ENCODE data around the gene FAM200C.

The FAM200C gene

GRCh38 chr5:160385496-160385895, 14.4 kb downstream of the FAM200C start:
- H3K9me3 ChIP-seq (ENCODE audit: control insufficient read depth in 1 of 2, low read length in 2 of 2), result peaks cover 3 to 9% of the 10 kb centered on the region in 2 donors
- H3K27me3 ChIP-seq (ENCODE audit: control insufficient read depth in 1 of 2, insufficient read depth in 2 of 2, low read length in 2 of 2), result no peaks in the 10 kb centered on the region
- no peaks in the 10 kb centered on the region for H3K4me1 ChIP-seq (ENCODE audit: control insufficient read depth in 1 of 2, insufficient read depth in 2 of 2, low read length in 2 of 2)
- H3K9ac ChIP-seq (ENCODE audit: low read depth in 1 of 2, low read length in 2 of 2), result no peak overlapping the region
- H3K27ac ChIP-seq (ENCODE audit: low read depth, low read length), result no peak overlapping the region
- H3K36me3 ChIP-seq (ENCODE audit: control insufficient read depth in 1 of 2, insufficient read depth in 2 of 2, low read length in 2 of 2), result no peaks in the 10 kb centered on the region
- H3K4me3 ChIP-seq (ENCODE audit: low read depth in 1 of 2, low read length in 2 of 2), result no peak overlapping the region

- H3K9me3 ChIP-seq (ENCODE audit: control insufficient read depth in 1 of 2, low read length in 2 of 2), result peaks cover 3 to 9% of the 10 kb centered on the region in 2 donors
- no peaks in the 10 kb centered on the region for H3K36me3 ChIP-seq (ENCODE audit: control insufficient read depth in 1 of 2, insufficient read depth in 2 of 2, low read length in 2 of 2)
- H3K9ac ChIP-seq (ENCODE audit: low read depth in 1 of 2, low read length in 2 of 2), result no peak overlapping the region
- no peaks in the 10 kb centered on the region for H3K27me3 ChIP-seq (ENCODE audit: control insufficient read depth in 1 of 2, insufficient read depth in 2 of 2, low read length in 2 of 2)
- H3K27ac ChIP-seq (ENCODE audit: low read depth, low read length), result no peak overlapping the region
- H3K4me3 ChIP-seq (ENCODE audit: low read depth in 1 of 2, low read length in 2 of 2), result no peak overlapping the region
- H3K4me1 ChIP-seq (ENCODE audit: control insufficient read depth in 1 of 2, insufficient read depth in 2 of 2, low read length in 2 of 2), result no peaks in the 10 kb centered on the region
Measured at GRCh38 chr5:160384681-160385080, 15.2 kb downstream of the FAM200C start.

DNA sequence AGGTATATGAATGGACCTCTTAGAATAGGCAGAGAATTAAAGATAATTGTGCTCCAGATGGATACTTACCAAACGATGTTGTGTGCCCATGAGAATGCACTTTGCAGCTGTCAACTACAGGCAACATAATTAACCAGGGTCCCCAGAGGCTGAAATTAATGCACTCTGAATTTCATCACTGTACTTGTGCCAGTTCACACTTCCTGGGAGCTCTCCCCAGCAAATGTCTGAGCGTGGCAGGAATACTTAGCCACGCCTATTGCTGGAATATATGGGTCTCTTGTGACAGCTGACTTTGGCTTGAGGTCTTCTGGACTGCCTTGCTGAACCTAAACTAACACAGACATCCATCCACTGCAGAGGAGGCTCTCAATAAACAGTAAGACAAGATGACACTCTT, 17.5 kb downstream of the FAM200C start:
- H3K36me3 ChIP-seq (ENCODE audit: control insufficient read depth in 1 of 2, insufficient read depth in 2 of 2, low read length in 2 of 2), result no peaks in the 10 kb centered on the region
- H3K27me3 ChIP-seq (ENCODE audit: control insufficient read depth in 1 of 2, insufficient read depth in 2 of 2, low read length in 2 of 2), result no peaks in the 10 kb centered on the region
- H3K9ac ChIP-seq (ENCODE audit: low read depth in 1 of 2, low read length in 2 of 2), result no peak overlapping the region

GRCh38 chr5:160380041-160380440, 19.8 kb downstream of the FAM200C start:
- H3K4me1 ChIP-seq (ENCODE audit: control insufficient read depth in 1 of 2, insufficient read depth in 2 of 2, low read length in 2 of 2), result no peaks in the 10 kb centered on the region

More for the DNA sequence above, 17.5 kb downstream of the FAM200C start:
- H3K27ac ChIP-seq (ENCODE audit: low read depth, low read length), result no peak overlapping the region
- H3K9me3 ChIP-seq (ENCODE audit: control insufficient read depth in 1 of 2, low read length in 2 of 2), result peaks cover 0 to 5% of the 10 kb centered on the region in 2 donors
- H3K4me3 ChIP-seq (ENCODE audit: low read depth in 1 of 2, low read length in 2 of 2), result no peak overlapping the region
- no peaks in the 10 kb centered on the region for H3K4me1 ChIP-seq (ENCODE audit: control insufficient read depth in 1 of 2, insufficient read depth in 2 of 2, low read length in 2 of 2)

GRCh38 chr5:160379511-160379910, 20.3 kb downstream of the FAM200C start:
- H3K4me1 ChIP-seq (ENCODE audit: control insufficient read depth in 1 of 2, insufficient read depth in 2 of 2, low read length in 2 of 2), result no peaks in the 10 kb centered on the region
- H3K36me3 ChIP-seq (ENCODE audit: control insufficient read depth in 1 of 2, insufficient read depth in 2 of 2, low read length in 2 of 2), result no peaks in the 10 kb centered on the region
- no peak overlapping the region for H3K27ac ChIP-seq (ENCODE audit: low read depth, low read length)
- no peaks in the 10 kb centered on the region for H3K27me3 ChIP-seq (ENCODE audit: control insufficient read depth in 1 of 2, insufficient read depth in 2 of 2, low read length in 2 of 2)
- no peak overlapping the region for H3K9ac ChIP-seq (ENCODE audit: low read depth in 1 of 2, low read length in 2 of 2)
- no peaks in the 10 kb centered on the region for H3K9me3 ChIP-seq (ENCODE audit: control insufficient read depth in 1 of 2, low read length in 2 of 2)
- no peak overlapping the region for H3K4me3 ChIP-seq (ENCODE audit: low read depth in 1 of 2, low read length in 2 of 2)

More at GRCh38 chr5:160380041-160380440, 19.8 kb downstream of the FAM200C start:
- Histone ChIP-seq H3K9ac (ENCODE audit: low read depth in 1 of 2, low read length in 2 of 2) (no peak overlapping the region), H3K9me3 (ENCODE audit: control insufficient read depth in 1 of 2, low read length in 2 of 2) (no peaks in the 10 kb centered on the region), H3K36me3 (ENCODE audit: control insufficient read depth in 1 of 2, insufficient read depth in 2 of 2, low read length in 2 of 2) (no peaks in the 10 kb centered on the region), H3K4me3 (ENCODE audit: low read depth in 1 of 2, low read length in 2 of 2) (no peak overlapping the region), H3K27me3 (ENCODE audit: control insufficient read depth in 1 of 2, insufficient read depth in 2 of 2, low read length in 2 of 2) (no peaks in the 10 kb centered on the region), H3K27ac (ENCODE audit: low read depth, low read length) (no peak overlapping the region)

DNA sequence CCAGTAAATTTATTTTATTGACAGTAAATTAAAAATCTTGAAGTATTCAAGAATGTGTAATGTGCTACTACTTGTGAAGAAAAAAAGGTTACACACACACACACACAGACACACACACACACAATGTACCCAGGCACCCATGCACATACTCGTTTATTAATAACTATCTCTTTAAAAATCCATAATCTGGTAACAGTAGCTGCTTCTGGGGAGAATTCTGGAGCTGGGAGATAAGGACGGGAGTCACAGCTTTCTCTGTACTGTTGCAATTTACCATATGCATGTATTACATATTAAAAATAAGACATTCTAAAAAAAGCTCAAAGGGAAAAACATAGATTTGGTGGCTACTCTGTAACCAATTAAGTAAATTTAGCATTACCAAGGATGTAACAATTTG, 21.5 kb downstream of the FAM200C start:
- H3K4me3 ChIP-seq (ENCODE audit: low read depth in 1 of 2, low read length in 2 of 2), result no peak overlapping the region
- no peaks in the 10 kb centered on the region for H3K27me3 ChIP-seq (ENCODE audit: control insufficient read depth in 1 of 2, insufficient read depth in 2 of 2, low read length in 2 of 2)
- no peak overlapping the region for H3K27ac ChIP-seq (ENCODE audit: low read depth, low read length)
- H3K36me3 ChIP-seq (ENCODE audit: control insufficient read depth in 1 of 2, insufficient read depth in 2 of 2, low read length in 2 of 2), result no peaks in the 10 kb centered on the region
- H3K9me3 ChIP-seq (ENCODE audit: control insufficient read depth in 1 of 2, low read length in 2 of 2), result no peaks in the 10 kb centered on the region
- no peak overlapping the region for H3K9ac ChIP-seq (ENCODE audit: low read depth in 1 of 2, low read length in 2 of 2)
- H3K4me1 ChIP-seq (ENCODE audit: control insufficient read depth in 1 of 2, insufficient read depth in 2 of 2, low read length in 2 of 2), result no peaks in the 10 kb centered on the region

DNA sequence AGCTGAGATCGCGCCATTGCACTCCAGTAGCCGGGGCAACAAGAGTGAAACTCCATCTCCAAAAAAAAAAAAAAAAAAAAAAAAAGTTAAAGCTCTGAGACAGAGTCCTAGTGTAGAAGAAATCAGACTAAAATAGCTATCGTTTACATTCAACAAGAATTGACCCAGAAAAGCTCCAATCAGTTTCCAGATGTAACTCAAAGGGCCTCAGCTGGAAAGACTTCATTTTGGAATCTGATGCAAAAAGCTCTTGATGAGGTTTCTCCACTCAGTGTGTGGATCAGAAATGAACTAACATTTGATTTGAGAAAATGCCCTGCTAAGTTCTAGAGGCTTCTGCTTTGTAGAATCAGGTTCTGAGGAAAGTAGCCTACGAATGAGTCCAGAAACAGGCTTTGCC, 22.2 kb downstream of the FAM200C start:
- H3K4me3 ChIP-seq (ENCODE audit: low read depth in 1 of 2, low read length in 2 of 2), result no peak overlapping the region
- no peak overlapping the region for H3K27ac ChIP-seq (ENCODE audit: low read depth, low read length)
- H3K4me1 ChIP-seq (ENCODE audit: control insufficient read depth in 1 of 2, insufficient read depth in 2 of 2, low read length in 2 of 2), result no peaks in the 10 kb centered on the region
- H3K27me3 ChIP-seq (ENCODE audit: control insufficient read depth in 1 of 2, insufficient read depth in 2 of 2, low read length in 2 of 2), result no peaks in the 10 kb centered on the region
- no peaks in the 10 kb centered on the region for H3K9me3 ChIP-seq (ENCODE audit: control insufficient read depth in 1 of 2, low read length in 2 of 2)
- no peak overlapping the region for H3K9ac ChIP-seq (ENCODE audit: low read depth in 1 of 2, low read length in 2 of 2)
- no peaks in the 10 kb centered on the region for H3K36me3 ChIP-seq (ENCODE audit: control insufficient read depth in 1 of 2, insufficient read depth in 2 of 2, low read length in 2 of 2)

DNA sequence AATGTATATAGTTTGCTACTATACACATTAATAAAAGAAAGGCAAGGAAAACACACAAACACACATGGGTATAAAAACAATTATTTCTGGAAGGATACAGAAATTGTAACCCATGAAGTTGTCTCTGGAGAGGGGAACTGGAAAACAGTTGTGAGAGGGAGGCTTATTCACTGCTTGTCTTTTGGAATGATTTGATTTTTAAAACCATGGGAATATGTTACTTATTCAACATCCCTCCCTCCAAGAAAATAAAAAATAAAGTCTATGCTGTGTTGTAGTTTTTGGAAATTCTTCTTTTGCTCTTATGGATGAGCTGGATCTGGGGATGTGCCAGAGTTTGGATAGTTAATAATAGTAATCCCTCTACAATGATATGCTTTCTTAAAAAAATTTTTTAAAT, 23.4 kb downstream of the FAM200C start:
- Histone ChIP-seq H3K9me3 (ENCODE audit: control insufficient read depth in 1 of 2, low read length in 2 of 2) (no peaks in the 10 kb centered on the region), H3K4me3 (ENCODE audit: low read depth in 1 of 2, low read length in 2 of 2) (no peak overlapping the region)

GRCh38 chr5:160375701-160376100, 24.2 kb downstream of the FAM200C start:
- Histone ChIP-seq H3K9me3 (ENCODE audit: control insufficient read depth in 1 of 2, low read length in 2 of 2) (no peaks in the 10 kb centered on the region), H3K27ac (ENCODE audit: low read depth, low read length) (no peak overlapping the region), H3K4me3 (ENCODE audit: low read depth in 1 of 2, low read length in 2 of 2) (no peak overlapping the region), H3K9ac (ENCODE audit: low read depth in 1 of 2, low read length in 2 of 2) (no peak overlapping the region), H3K4me1 (ENCODE audit: control insufficient read depth in 1 of 2, insufficient read depth in 2 of 2, low read length in 2 of 2) (peaks cover 0 to 2% of the 10 kb centered on the region in 2 donors), H3K36me3 (ENCODE audit: control insufficient read depth in 1 of 2, insufficient read depth in 2 of 2, low read length in 2 of 2) (no peaks in the 10 kb centered on the region), H3K27me3 (ENCODE audit: control insufficient read depth in 1 of 2, insufficient read depth in 2 of 2, low read length in 2 of 2) (peaks cover 2 to 8% of the 10 kb centered on the region in 2 donors)

More for the DNA sequence above, 23.4 kb downstream of the FAM200C start:
- Histone ChIP-seq H3K27me3 (ENCODE audit: control insufficient read depth in 1 of 2, insufficient read depth in 2 of 2, low read length in 2 of 2) (peaks cover 0 to 1% of the 10 kb centered on the region in 2 donors), H3K36me3 (ENCODE audit: control insufficient read depth in 1 of 2, insufficient read depth in 2 of 2, low read length in 2 of 2) (no peaks in the 10 kb centered on the region), H3K9ac (ENCODE audit: low read depth in 1 of 2, low read length in 2 of 2) (no peak overlapping the region), H3K4me1 (ENCODE audit: control insufficient read depth in 1 of 2, insufficient read depth in 2 of 2, low read length in 2 of 2) (no peaks in the 10 kb centered on the region), H3K27ac (ENCODE audit: low read depth, low read length) (no peak overlapping the region)

DNA sequence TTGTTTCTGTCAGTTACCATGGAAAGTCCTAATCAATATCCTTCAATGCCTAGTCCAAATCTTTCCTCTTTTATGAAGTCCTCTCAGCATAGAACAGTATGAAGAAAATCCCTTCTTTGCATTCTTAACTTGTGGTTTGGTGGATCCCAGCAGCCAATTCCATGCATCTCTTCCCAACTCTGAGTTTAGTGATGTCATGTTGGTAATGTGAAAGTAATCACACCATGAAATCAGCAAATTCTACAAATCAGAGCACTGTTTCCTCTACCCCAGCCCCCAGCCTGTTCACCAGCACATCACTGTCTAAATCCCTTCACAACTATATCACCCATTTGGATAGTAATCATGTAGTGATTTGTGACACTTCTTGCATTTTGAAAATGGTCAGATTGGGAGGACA, 24.7 kb downstream of the FAM200C start:
- Histone ChIP-seq H3K27me3 (ENCODE audit: control insufficient read depth in 1 of 2, insufficient read depth in 2 of 2, low read length in 2 of 2) (peaks cover 6 to 11% of the 10 kb centered on the region in 2 donors), H3K9ac (ENCODE audit: low read depth in 1 of 2, low read length in 2 of 2) (no peak overlapping the region), H3K9me3 (ENCODE audit: control insufficient read depth in 1 of 2, low read length in 2 of 2) (no peaks in the 10 kb centered on the region), H3K4me3 (ENCODE audit: low read depth in 1 of 2, low read length in 2 of 2) (no peak overlapping the region), H3K4me1 (ENCODE audit: control insufficient read depth in 1 of 2, insufficient read depth in 2 of 2, low read length in 2 of 2) (peaks cover 0 to 4% of the 10 kb centered on the region in 2 donors), H3K27ac (ENCODE audit: low read depth, low read length) (no peak overlapping the region), H3K36me3 (ENCODE audit: control insufficient read depth in 1 of 2, insufficient read depth in 2 of 2, low read length in 2 of 2) (no peaks in the 10 kb centered on the region)

DNA sequence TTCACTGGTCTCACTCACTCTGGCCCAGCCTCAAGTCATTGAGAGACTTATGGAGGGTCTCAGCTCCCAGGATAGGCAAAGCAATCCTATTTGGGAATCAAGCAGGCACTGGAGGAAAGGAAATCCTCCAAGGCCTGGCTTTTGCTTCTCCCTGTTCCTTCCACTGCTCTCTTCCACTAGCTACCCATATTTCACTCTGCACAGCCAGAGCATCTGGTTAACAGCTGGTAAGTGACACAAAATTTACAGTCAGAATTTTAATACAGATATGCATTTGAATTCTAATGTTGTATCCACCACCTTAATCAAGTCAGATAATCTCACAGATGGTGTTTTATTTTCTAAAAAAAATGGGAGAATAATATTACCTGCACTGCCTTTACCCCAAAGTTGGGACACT, 28.6 kb downstream of the FAM200C start:
- Histone ChIP-seq H3K4me1 (ENCODE audit: control insufficient read depth in 1 of 2, insufficient read depth in 2 of 2, low read length in 2 of 2) (peaks cover 5 to 10% of the 10 kb centered on the region in 2 donors), H3K27ac (ENCODE audit: low read depth, low read length) (no peak overlapping the region), H3K27me3 (ENCODE audit: control insufficient read depth in 1 of 2, insufficient read depth in 2 of 2, low read length in 2 of 2) (peaks cover 8 to 19% of the 10 kb centered on the region in 2 donors), H3K9ac (ENCODE audit: low read depth in 1 of 2, low read length in 2 of 2) (no peak overlapping the region), H3K36me3 (ENCODE audit: control insufficient read depth in 1 of 2, insufficient read depth in 2 of 2, low read length in 2 of 2) (no peaks in the 10 kb centered on the region), H3K9me3 (ENCODE audit: control insufficient read depth in 1 of 2, low read length in 2 of 2) (no peaks in the 10 kb centered on the region), H3K4me3 (ENCODE audit: low read depth in 1 of 2, low read length in 2 of 2) (no peak overlapping the region)

All from duodenal mucosa (tissue), 2 donors.